Caco-2 (cell line): ENCODE measurements around the gene ROPN1L. TPM values are rescaled to one million over a fixed set of nuclear protein-coding genes. Genes with fewer than 3 reads are reported as not detected.

Experiments used
- BruUV-seq: library from RNA; stranded (reverse); fragments of 400-500 nt; replicated peaks from 2 replicates; lab custom pipeline; 2021; lab: Mats Ljungman, UMichigan
- CTCF ChIA-PET: fragments of 300-600 bp; sonication (Branson Sonifier 250); formaldehyde crosslinking; loops from one replicate; lab custom pipeline; 2022; ENCODE audit warnings: antibody characterized with exemption; lab: Charles Lee
- POLR2A ChIA-PET: fragments of 300-600 bp; sonication (Branson Sonifier 250); formaldehyde crosslinking; loops from one replicate; lab custom pipeline; 2022; ENCODE audit warnings: antibody characterized with exemption; lab: Charles Lee
- DNase-seq, 2 experiments: peaks; one replicate each; pipeline versions ENCODE4 v3.0.0 to v3.0.0-alpha.2; 2020 to 2022
- H3K27me3 ChIP-seq: replicated peaks from 2 replicates; pipeline ENCODE4 v1.6.0; 2011; ENCODE audit warnings: low read length; ENCODE audit not compliant: control insufficient read depth, insufficient read depth
- H3K36me3 ChIP-seq: 2 replicates; pipeline ENCODE4 v1.5.1; 2011; ENCODE audit warnings: low read length; ENCODE audit not compliant: control insufficient read depth, insufficient read depth
- H3K4me1 ChIP-seq: fragments of 250-450 bp; sonication (Bioruptor Pico); 2 replicates; pipeline ENCODE4 v1.5.1; 2020; ENCODE audit warnings: mild to moderate bottlenecking
- H3K4me3 ChIP-seq: 2 replicates; pipeline ENCODE4 v1.5.1; 2011; ENCODE audit warnings: low read depth, mild to moderate bottlenecking, control low read depth, low read length
- H3K9me3 ChIP-seq: fragments of 250-450 bp; sonication (Bioruptor Pico); 2 replicates; pipeline ENCODE4 v1.5.1; 2020; ENCODE audit warnings: mild to moderate bottlenecking, moderate library complexity
- H3K27ac Mint-ChIP-seq: one replicate; pipeline ENCODE4 v1.8.0; 2022; ENCODE audit warnings: mixed read lengths; ENCODE audit not compliant: unreplicated experiment
- H3K27me3 Mint-ChIP-seq: one replicate; pipeline ENCODE4 v1.8.0; 2022; ENCODE audit warnings: mixed read lengths; ENCODE audit not compliant: insufficient read depth, unreplicated experiment
- H3K36me3 Mint-ChIP-seq: one replicate; pipeline ENCODE4 v1.8.0; 2022; ENCODE audit warnings: mild to moderate bottlenecking, mixed read lengths; ENCODE audit not compliant: insufficient read depth, unreplicated experiment
- H3K4me1 Mint-ChIP-seq: one replicate; pipeline ENCODE4 v1.8.0; 2022; ENCODE audit warnings: low read depth, mixed read lengths; ENCODE audit not compliant: unreplicated experiment
- H3K4me3 Mint-ChIP-seq: one replicate; pipeline ENCODE4 v1.8.0; 2022; ENCODE audit warnings: mild to moderate bottlenecking, moderate library complexity, mixed read lengths; ENCODE audit not compliant: unreplicated experiment
- H3K9me3 Mint-ChIP-seq: one replicate; pipeline ENCODE4 v1.8.0; 2022; ENCODE audit warnings: mixed read lengths; ENCODE audit not compliant: unreplicated experiment
- intact Hi-C: fragments of 100-400 bp; cut with micrococcal nuclease; formaldehyde crosslinking; loops from one replicate; pipeline ENCODE4 v1.10.0; 2022; ENCODE audit not compliant: unreplicated experiment
- total RNA-seq: library from RNA; stranded (reverse); gene quantifications from 2 replicates; pipeline ENCODE4 v1.2.3, GENCODE V29; 2022
- TF ChIP-seq, protein P1 (sequence below), 2 experiments: fragments of 200-600 bp in 1 of 2; IDR thresholded peaks; 1 replicate in 1 of 2; 2 replicates in 1 of 2; pipeline versions ENCODE4 v1.5.1 to v1.8.0; 2011 to 2022; ENCODE audit warnings: antibody characterized with exemption in 1 of 2, control low read depth in 1 of 2, inconsistent platforms in 1 of 2, low read depth in 1 of 2, low read length in 1 of 2, mild to moderate bottlenecking in 1 of 2, moderate library complexity in 1 of 2; ENCODE audit not compliant: insufficient read depth in 1 of 2, severe bottlenecking in 1 of 2, unreplicated experiment in 1 of 2

Gene ROPN1L
- total RNA-seq, 1 experiment from 2014 or later: 0.48 TPM

DNA sequence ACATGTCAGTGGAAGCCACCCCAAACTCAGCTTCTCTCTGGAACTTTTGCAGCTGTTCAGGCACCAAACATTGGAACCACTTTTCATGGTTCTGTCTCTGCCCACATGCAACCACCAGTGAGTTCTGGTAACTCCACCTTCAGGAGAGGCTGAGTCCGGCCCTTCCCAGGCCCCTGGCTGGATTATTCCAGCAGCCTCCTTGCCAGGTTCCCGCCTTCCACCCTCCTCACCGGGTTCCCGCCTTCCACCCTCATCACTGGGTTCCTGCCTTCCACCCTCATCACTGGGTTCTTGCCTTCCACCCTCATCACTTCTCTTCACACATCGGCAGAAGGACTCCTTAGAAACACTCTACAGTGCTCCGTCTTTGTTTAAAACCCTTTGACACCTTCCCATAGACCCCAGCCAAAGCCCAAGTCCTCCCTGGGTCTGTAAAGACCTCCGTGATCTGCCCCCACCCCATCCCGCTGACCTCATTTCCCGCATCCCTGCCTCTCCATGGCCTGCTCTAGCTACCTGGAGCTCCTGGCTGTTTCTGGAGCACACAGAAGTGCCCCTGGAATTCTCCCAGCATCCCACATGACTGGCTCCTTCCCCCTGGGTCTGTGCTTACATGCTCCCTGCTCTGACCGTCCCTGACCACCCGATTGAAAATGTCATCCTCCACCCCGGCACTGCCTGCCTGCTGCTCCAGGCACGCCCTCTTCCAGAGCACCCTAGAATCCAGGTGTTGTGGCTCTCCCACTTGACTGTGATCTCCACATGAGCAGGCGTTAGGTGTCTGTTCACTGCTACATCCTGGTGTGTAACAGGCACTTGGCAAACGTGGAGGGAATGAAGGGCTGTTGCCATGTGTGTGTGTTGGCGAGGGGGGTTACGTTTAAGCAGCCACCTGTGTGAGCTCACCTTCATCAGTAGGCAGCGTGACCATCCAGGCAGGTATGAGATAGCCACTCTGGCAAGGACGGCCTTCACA lies 17.7 kb downstream of the ROPN1L start:
- Histone ChIP-seq H3K36me3 (no peaks in the 10 kb centered on the region), H3K4me3 (no peak overlapping the region), H3K27me3 (no peaks in the 10 kb centered on the region), H3K9me3 (no peaks in the 10 kb centered on the region), H3K4me1 (no peaks in the 10 kb centered on the region)
- no peak for DNase-seq
- Mint-ChIP-seq H3K36me3 (no peaks in the 10 kb centered on the region), H3K9me3 (no peaks in the 10 kb centered on the region), H3K4me1 (no peaks in the 10 kb centered on the region), H3K27me3 (no peaks in the 10 kb centered on the region), H3K27ac (peak overlapping the region; percentile 33), H3K4me3 (no peak overlapping the region)
- CTCF ChIA-PET: no interaction called here
- POLR2A ChIA-PET: no interaction called here
- intact Hi-C loops: no loop called here
- BruUV-seq: no TSS peak
- TF ChIP-seq, protein P1, sequence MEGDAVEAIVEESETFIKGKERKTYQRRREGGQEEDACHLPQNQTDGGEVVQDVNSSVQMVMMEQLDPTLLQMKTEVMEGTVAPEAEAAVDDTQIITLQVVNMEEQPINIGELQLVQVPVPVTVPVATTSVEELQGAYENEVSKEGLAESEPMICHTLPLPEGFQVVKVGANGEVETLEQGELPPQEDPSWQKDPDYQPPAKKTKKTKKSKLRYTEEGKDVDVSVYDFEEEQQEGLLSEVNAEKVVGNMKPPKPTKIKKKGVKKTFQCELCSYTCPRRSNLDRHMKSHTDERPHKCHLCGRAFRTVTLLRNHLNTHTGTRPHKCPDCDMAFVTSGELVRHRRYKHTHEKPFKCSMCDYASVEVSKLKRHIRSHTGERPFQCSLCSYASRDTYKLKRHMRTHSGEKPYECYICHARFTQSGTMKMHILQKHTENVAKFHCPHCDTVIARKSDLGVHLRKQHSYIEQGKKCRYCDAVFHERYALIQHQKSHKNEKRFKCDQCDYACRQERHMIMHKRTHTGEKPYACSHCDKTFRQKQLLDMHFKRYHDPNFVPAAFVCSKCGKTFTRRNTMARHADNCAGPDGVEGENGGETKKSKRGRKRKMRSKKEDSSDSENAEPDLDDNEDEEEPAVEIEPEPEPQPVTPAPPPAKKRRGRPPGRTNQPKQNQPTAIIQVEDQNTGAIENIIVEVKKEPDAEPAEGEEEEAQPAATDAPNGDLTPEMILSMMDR (IDR thresholded peaks at IDR 0.05; ENCODE audit: insufficient read depth in 1 of 2, low read depth in 1 of 2, low read length in 1 of 2, severe bottlenecking in 1 of 2, unreplicated experiment in 1 of 2): no peak

DNA sequence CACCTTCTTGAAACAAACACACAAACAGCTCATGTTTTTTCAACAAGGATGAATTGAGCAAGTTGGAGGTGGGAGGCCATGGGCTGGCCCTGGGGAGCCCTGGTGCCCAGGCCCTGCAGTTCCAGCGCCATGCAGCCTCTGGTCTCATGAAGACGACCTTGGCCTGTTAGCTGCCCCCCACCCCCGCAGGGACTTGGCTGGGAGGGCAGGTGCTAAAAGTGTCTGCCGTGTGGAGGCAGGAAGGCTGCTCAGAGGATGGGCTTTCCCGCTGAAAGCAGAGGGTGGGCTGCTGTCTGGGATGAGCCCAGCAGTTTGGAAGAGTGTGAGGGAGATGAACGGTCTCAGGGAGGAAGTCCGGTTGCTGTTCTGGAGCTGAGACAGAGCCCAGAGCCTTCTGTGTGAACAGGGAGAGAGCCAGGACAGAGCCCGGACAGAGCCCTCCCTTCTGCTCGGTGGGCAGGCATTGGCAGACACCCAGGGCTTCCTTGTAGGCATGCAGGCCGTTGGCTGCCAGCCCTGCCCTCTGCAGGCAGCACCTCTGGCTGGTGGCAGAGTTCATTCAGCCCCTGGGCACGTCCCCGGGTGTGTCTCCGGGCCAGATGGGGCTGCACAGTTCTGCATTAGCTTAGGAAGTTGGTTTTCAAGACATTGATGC lies 18.7 kb downstream of the ROPN1L start:
- Histone ChIP-seq H3K9me3 (no peaks in the 10 kb centered on the region), H3K36me3 (no peaks in the 10 kb centered on the region), H3K27me3 (no peaks in the 10 kb centered on the region), H3K4me1 (no peaks in the 10 kb centered on the region), H3K4me3 (no peak overlapping the region)
- no TSS peak for BruUV-seq
- TF ChIP-seq, protein P1 (IDR thresholded peaks at IDR 0.05; ENCODE audit: insufficient read depth in 1 of 2, low read depth in 1 of 2, low read length in 1 of 2, severe bottlenecking in 1 of 2, unreplicated experiment in 1 of 2): no peak
- Mint-ChIP-seq H3K27me3 (no peaks in the 10 kb centered on the region), H3K9me3 (no peaks in the 10 kb centered on the region), H3K4me1 (no peaks in the 10 kb centered on the region), H3K4me3 (no peak overlapping the region), H3K27ac (no peak overlapping the region), H3K36me3 (no peaks in the 10 kb centered on the region)
- DNase-seq: no peak
- CTCF ChIA-PET: no interaction called here
- intact Hi-C loops: no loop called here
- POLR2A ChIA-PET: no interaction called here

- Mint-ChIP-seq H3K4me1 (no peaks in the 10 kb centered on the region), H3K36me3 (no peaks in the 10 kb centered on the region), H3K27ac (no peak overlapping the region), H3K4me3 (no peak overlapping the region), H3K27me3 (no peaks in the 10 kb centered on the region), H3K9me3 (no peaks in the 10 kb centered on the region)
- DNase-seq: no peak
- intact Hi-C loops: no loop called here
- TF ChIP-seq, protein P1 (IDR thresholded peaks at IDR 0.05; ENCODE audit: insufficient read depth in 1 of 2, low read depth in 1 of 2, low read length in 1 of 2, severe bottlenecking in 1 of 2, unreplicated experiment in 1 of 2): no peak
- BruUV-seq: no TSS peak
- H3K27me3 ChIP-seq: no peaks in the 10 kb centered on the region
- H3K4me3 ChIP-seq: no peak overlapping the region
- H3K36me3 ChIP-seq: no peaks in the 10 kb centered on the region
- H3K4me1 ChIP-seq: no peaks in the 10 kb centered on the region
- ChIA-PET CTCF (no interaction called here), POLR2A (no interaction called here)
- no peaks in the 10 kb centered on the region for H3K9me3 ChIP-seq
Measured at GRCh38 chr5:10461041-10461440, 19.4 kb downstream of the ROPN1L start.
